PC-3 (cell line): ENCODE measurements around the gene CD300LG. TPM values are rescaled to one million over a fixed set of nuclear protein-coding genes. Genes with fewer than 3 reads are reported as not detected.

Source experiments
- ATAC-seq: fragments of 200-7000 bp; cut with Tn5 transposase; 2 replicates; pipeline ENCODE4 v1.9.1; 2020; ENCODE audit warnings: mild to moderate bottlenecking, moderate library complexity
- BruUV-seq: library from RNA; stranded (reverse); fragments of 400-500 nt; replicated peaks from 2 replicates; lab custom pipeline; 2021; lab: Mats Ljungman, UMichigan
- CTCF ChIA-PET: fragments of 300-600 bp; sonication (Branson Sonifier 250); formaldehyde crosslinking; loops from one replicate; lab custom pipeline; 2022; ENCODE audit warnings: antibody characterized with exemption; lab: Charles Lee
- POLR2A ChIA-PET: fragments of 300-600 bp; sonication (Branson Sonifier 250); formaldehyde crosslinking; loops from one replicate; lab custom pipeline; 2022; ENCODE audit warnings: antibody characterized with exemption; ENCODE audit not compliant: unreplicated experiment; lab: Charles Lee
- DNase-seq: peaks from one replicate; pipeline ENCODE4 v3.0.0-alpha.2; 2015
- H2AFZ ChIP-seq: fragments of 300-600 bp; sonication (generic); 2 replicates; pipeline ENCODE4 v1.6.0; 2016; ENCODE audit warnings: antibody characterized with exemption, low read length
- H3F3A ChIP-seq: fragments of 300-600 bp; sonication (generic); one replicate; pipeline ENCODE4 v1.6.0; 2017; ENCODE audit warnings: antibody characterized with exemption, low read length, control low read depth, mild to moderate bottlenecking; ENCODE audit not compliant: unreplicated experiment
- H3K27ac ChIP-seq: fragments of 300-600 bp; sonication (generic); 2 replicates; pipeline ENCODE4 v1.5.1; 2016; ENCODE audit warnings: mild to moderate bottlenecking, low read length
- H3K27me3 ChIP-seq: fragments of 300-600 bp; sonication (generic); 2 replicates; pipeline ENCODE4 v1.6.1; 2016; ENCODE audit warnings: low read length, mixed read lengths
- H3K36me3 ChIP-seq: fragments of 300-600 bp; sonication (generic); 2 replicates; pipeline ENCODE4 v1.6.1; 2016; ENCODE audit warnings: low read depth, mixed run types, low read length, mixed read lengths
- H3K4me1 ChIP-seq: fragments of 300-600 bp; sonication (generic); 2 replicates; pipeline ENCODE4 v1.5.1; 2016; ENCODE audit warnings: low read length; ENCODE audit not compliant: insufficient read depth
- H3K4me2 ChIP-seq: fragments of 300-600 bp; sonication (generic); 2 replicates; pipeline ENCODE4 v1.6.0; 2016; ENCODE audit warnings: low read length
- H3K4me3 ChIP-seq: fragments of 300-600 bp; sonication (generic); 2 replicates; pipeline ENCODE4 v1.5.1; 2016; ENCODE audit warnings: mild to moderate bottlenecking, low read length, mixed read lengths
- H3K79me2 ChIP-seq: fragments of 300-600 bp; sonication (generic); 2 replicates; pipeline ENCODE4 v1.6.1; 2017; ENCODE audit warnings: low read length, mixed read lengths
- H3K9ac ChIP-seq: fragments of 300-600 bp; sonication (generic); 2 replicates; pipeline ENCODE4 v1.6.0; 2016; ENCODE audit warnings: mild to moderate bottlenecking, low read length
- H3K9me2 ChIP-seq: fragments of 300-600 bp; sonication (generic); replicated peaks from 2 replicates; pipeline ENCODE4 v1.6.1; 2016; ENCODE audit warnings: mixed run types, low read length, mixed read lengths
- H3K9me3 ChIP-seq: fragments of 300-600 bp; sonication (generic); 2 replicates; pipeline ENCODE4 v1.6.1; 2016; ENCODE audit warnings: low read length, mixed read lengths
- H4K20me1 ChIP-seq: fragments of 300-600 bp; sonication (generic); 2 replicates; pipeline ENCODE4 v1.6.1; 2016; ENCODE audit warnings: low read length, mixed read lengths
- CTCF ChIP-seq: fragments of 300-600 bp; sonication (generic); conservative IDR thresholded peaks from 2 replicates; pipeline ENCODE4 v1.5.1; 2017; ENCODE audit warnings: antibody characterized with exemption, low read depth, mild to moderate bottlenecking, low read length
- EZH2 ChIP-seq: fragments of 300-600 bp; sonication (generic); IDR thresholded peaks from one replicate; pipeline ENCODE4 v1.6.1; 2017; ENCODE audit warnings: antibody characterized with exemption, mild to moderate bottlenecking, low read length; ENCODE audit not compliant: unreplicated experiment
- EZH2phosphoT487 ChIP-seq: fragments of 300-600 bp; sonication (generic); IDR thresholded peaks from 2 replicates; pipeline ENCODE4 v1.6.1; 2018; ENCODE audit warnings: mild to moderate bottlenecking, antibody characterized with exemption, low read length, borderline replicate concordance
- intact Hi-C: fragments of 100-400 bp; cut with micrococcal nuclease; formaldehyde crosslinking; loops from 2 replicates; pipeline ENCODE4 v1.9.0; 2023
- total RNA-seq: library from RNA; depleted of rRNA; stranded (reverse); fragments of >200 nt; gene quantifications from 2 replicates; pipeline ENCODE4 v1.2.3, GENCODE V29; 2014

The CD300LG gene
- total RNA-seq, 1 experiment from 2014 or later, result not detected

GRCh38 chr17:43846221-43846712 lies 709 bp upstream of the CD300LG start:
- intact Hi-C loops, result loop anchor here (1.0 to 2.0 kb wide), 4 partner anchors 56 to 152 kb away; partner anchors contain the start of gene DUSP3
- no peaks in the 10 kb centered on the region for H3F3A ChIP-seq
- peak; percentile 90 for ATAC-seq
- peaks cover 7% of the 10 kb centered on the region for H3K27me3 ChIP-seq
- peaks cover 15% of the 10 kb centered on the region for H3K4me1 ChIP-seq
- peak; percentile 90 for DNase-seq
- peak overlapping the region; percentile 66 for H2AFZ ChIP-seq
- no peak overlapping the region for H3K4me2 ChIP-seq
- ChIA-PET POLR2A (interaction anchor here (0.9 kb wide), 1 partner anchor 68 kb away, joined by 20 read pairs; the partner anchor contains the start of gene DUSP3), CTCF (interaction anchor here (0.5 to 1.5 kb wide), 12 partner anchors 34 to 534 kb away, joined by 3 to 31 read pairs (median 4); partner anchors contain the start of gene DUSP3)
- TF ChIP-seq EZH2, result no peak
- TF ChIP-seq CTCF, result peak; percentile 97
- TF ChIP-seq EZH2phosphoT487, result no peak
- no TSS peak for BruUV-seq
- no peak overlapping the region for H3K4me3 ChIP-seq
- no peaks in the 10 kb centered on the region for H4K20me1 ChIP-seq
- H3K79me2 ChIP-seq, result no peaks in the 10 kb centered on the region
- no peaks in the 10 kb centered on the region for H3K9me2 ChIP-seq
- no peak overlapping the region for H3K9ac ChIP-seq
- H3K36me3 ChIP-seq, result no peaks in the 10 kb centered on the region
- no peak overlapping the region for H3K27ac ChIP-seq
- no peaks in the 10 kb centered on the region for H3K9me3 ChIP-seq

- no peaks in the 10 kb centered on the region for H3K79me2 ChIP-seq
- no peak for ATAC-seq
- no peak overlapping the region for H2AFZ ChIP-seq
- intact Hi-C loops, result no loop called here
- no peaks in the 10 kb centered on the region for H4K20me1 ChIP-seq
- no peak overlapping the region for H3K4me2 ChIP-seq
- no peak for DNase-seq
- no peak overlapping the region for H3K27ac ChIP-seq
- H3K4me3 ChIP-seq, result no peak overlapping the region
- ChIA-PET CTCF (no interaction called here), POLR2A (no interaction called here)
- no peak for TF ChIP-seq EZH2
- 0 out of 2 replicates have a peak, but pooled peaks cover 2% of the 10 kb centered on the region for H3K4me1 ChIP-seq
- H3F3A ChIP-seq, result no peaks in the 10 kb centered on the region
- no TSS peak for BruUV-seq
- peaks cover 19% of the 10 kb centered on the region for H3K27me3 ChIP-seq
- H3K36me3 ChIP-seq, result no peaks in the 10 kb centered on the region
- H3K9ac ChIP-seq, result no peak overlapping the region
- no peaks in the 10 kb centered on the region for H3K9me2 ChIP-seq
- H3K9me3 ChIP-seq, result no peaks in the 10 kb centered on the region
Measured at GRCh38 chr17:43848601-43849000, 1.6 kb downstream of the CD300LG start.

- H2AFZ ChIP-seq, result no peak overlapping the region
- H3K9me2 ChIP-seq, result no peaks in the 10 kb centered on the region
- H3K27ac ChIP-seq, result no peak overlapping the region
- no peaks in the 10 kb centered on the region for H3K79me2 ChIP-seq
- H3K36me3 ChIP-seq, result no peaks in the 10 kb centered on the region
- DNase-seq (no peak), ATAC-seq (no peak)
- H3K4me1 ChIP-seq, result 0 out of 2 replicates have a peak, but pooled peaks cover 2% of the 10 kb centered on the region
- no TSS peak for BruUV-seq
- intact Hi-C loops, result no loop called here
- peaks cover 24% of the 10 kb centered on the region for H3K27me3 ChIP-seq
- no peak overlapping the region for H3K4me3 ChIP-seq
- H3K9me3 ChIP-seq, result no peaks in the 10 kb centered on the region
- H3K4me2 ChIP-seq, result no peak overlapping the region
- ChIA-PET POLR2A (no interaction called here), CTCF (no interaction called here)
- H4K20me1 ChIP-seq, result no peaks in the 10 kb centered on the region
- no peak for TF ChIP-seq CTCF
- TF ChIP-seq EZH2, result no peak
- TF ChIP-seq EZH2phosphoT487, result no peak
- H3K9ac ChIP-seq, result no peak overlapping the region
- H3F3A ChIP-seq, result no peaks in the 10 kb centered on the region
Measured at GRCh38 chr17:43849116-43849515, 2.1 kb downstream of the CD300LG start.
